ENCODE data around the gene FNDC4.
"Not testable (repeated sequence)": the region's sequence is repeated elsewhere in the genome, so short reads cannot be mapped to it uniquely, and the experiment has no call there.

DNA sequence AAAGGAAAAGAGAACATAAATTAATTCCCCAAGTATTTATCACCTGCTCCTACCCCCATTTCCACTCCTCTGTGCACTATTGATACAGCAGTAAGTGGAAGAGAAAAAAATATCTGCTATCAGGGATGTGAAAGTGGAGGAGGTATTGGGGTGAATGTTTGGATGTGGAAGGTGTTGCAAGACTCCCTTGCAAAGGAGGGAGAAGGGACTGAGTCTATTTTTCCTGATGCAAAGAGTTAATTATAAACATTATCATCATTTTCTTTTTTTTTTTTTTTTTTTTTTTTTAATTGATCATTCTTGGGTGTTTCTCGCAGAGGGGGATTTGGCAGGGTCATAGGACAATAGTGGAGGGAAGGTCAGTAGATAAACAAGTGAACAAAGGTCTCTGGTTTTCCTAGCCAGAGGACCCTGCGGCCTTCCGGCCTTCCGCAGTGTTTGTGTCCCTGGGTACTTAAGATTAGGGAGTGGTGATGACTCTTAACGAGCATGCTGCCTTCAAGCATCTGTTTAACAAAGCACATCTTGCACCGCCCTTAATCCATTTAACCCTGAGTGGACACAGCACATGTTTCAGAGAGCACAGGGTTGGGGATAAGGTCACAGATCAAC, 43.9 kb upstream of the FNDC4 start:
- TF ChIP-seq ZNF626, ZNF558 (tag by site-specific recombination; IDR thresholded peaks at IDR 0.05): not testable (repeated sequence)
- TF ChIP-seq, protein P1, sequence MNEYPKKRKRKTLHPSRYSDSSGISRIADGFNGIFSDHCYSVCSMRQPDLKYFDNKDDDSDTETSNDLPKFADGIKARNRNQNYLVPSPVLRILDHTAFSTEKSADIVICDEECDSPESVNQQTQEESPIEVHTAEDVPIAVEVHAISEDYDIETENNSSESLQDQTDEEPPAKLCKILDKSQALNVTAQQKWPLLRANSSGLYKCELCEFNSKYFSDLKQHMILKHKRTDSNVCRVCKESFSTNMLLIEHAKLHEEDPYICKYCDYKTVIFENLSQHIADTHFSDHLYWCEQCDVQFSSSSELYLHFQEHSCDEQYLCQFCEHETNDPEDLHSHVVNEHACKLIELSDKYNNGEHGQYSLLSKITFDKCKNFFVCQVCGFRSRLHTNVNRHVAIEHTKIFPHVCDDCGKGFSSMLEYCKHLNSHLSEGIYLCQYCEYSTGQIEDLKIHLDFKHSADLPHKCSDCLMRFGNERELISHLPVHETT (tag by site-specific recombination; IDR thresholded peaks at IDR 0.05) = not testable (repeated sequence)
- TF ChIP-seq, protein P2, sequence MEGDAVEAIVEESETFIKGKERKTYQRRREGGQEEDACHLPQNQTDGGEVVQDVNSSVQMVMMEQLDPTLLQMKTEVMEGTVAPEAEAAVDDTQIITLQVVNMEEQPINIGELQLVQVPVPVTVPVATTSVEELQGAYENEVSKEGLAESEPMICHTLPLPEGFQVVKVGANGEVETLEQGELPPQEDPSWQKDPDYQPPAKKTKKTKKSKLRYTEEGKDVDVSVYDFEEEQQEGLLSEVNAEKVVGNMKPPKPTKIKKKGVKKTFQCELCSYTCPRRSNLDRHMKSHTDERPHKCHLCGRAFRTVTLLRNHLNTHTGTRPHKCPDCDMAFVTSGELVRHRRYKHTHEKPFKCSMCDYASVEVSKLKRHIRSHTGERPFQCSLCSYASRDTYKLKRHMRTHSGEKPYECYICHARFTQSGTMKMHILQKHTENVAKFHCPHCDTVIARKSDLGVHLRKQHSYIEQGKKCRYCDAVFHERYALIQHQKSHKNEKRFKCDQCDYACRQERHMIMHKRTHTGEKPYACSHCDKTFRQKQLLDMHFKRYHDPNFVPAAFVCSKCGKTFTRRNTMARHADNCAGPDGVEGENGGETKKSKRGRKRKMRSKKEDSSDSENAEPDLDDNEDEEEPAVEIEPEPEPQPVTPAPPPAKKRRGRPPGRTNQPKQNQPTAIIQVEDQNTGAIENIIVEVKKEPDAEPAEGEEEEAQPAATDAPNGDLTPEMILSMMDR (tag by site-specific recombination; IDR thresholded peaks at IDR 0.05) = not testable (repeated sequence)
- TF ChIP-seq, protein P3, sequence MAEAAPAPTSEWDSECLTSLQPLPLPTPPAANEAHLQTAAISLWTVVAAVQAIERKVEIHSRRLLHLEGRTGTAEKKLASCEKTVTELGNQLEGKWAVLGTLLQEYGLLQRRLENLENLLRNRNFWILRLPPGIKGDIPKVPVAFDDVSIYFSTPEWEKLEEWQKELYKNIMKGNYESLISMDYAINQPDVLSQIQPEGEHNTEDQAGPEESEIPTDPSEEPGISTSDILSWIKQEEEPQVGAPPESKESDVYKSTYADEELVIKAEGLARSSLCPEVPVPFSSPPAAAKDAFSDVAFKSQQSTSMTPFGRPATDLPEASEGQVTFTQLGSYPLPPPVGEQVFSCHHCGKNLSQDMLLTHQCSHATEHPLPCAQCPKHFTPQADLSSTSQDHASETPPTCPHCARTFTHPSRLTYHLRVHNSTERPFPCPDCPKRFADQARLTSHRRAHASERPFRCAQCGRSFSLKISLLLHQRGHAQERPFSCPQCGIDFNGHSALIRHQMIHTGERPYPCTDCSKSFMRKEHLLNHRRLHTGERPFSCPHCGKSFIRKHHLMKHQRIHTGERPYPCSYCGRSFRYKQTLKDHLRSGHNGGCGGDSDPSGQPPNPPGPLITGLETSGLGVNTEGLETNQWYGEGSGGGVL (tag by site-specific recombination; IDR thresholded peaks at IDR 0.05) = not testable (repeated sequence)

Measured in HEK293 (cell line).